ENCODE measurements around the gene KANSL2.
"Not testable (repeated sequence)": the region's sequence is repeated elsewhere in the genome, so short reads cannot be mapped to it uniquely, and the experiment has no call there.

KANSL2 gene

GRCh38 chr12:48681710-48682532 lies at the start of gene KANSL2:
TSS of gene KANSL2 (minus strand) at chr12:48682238. CDS start at chr12:48681632, 606 bp downstream.
- DNase-seq (ENCODE audit: low read depth in 2 of 3, low spot score in 1 of 3) = peak; percentile 96 to 97 (median 97)

DNA sequence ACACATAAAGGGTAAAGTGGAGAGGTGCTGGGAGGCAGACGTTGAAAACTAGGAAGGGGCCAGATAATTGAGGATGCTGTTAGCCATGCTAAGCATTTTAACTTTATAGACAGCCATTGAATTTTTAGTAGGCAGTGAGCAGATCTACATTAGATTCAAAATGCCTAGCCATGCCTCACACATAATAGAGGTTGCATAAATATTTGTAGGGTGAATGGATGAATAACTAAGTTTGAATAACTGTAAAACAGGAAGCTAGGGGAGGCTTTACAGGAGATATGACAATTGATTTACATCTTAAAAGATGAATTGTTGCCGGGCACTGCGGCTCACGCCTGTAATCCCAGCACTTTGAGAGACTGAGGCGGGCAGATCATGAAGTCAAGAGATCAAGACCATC lies 46.8 kb upstream of the KANSL2 start:
- no peak for DNase-seq (ENCODE audit: low read depth in 2 of 3, low spot score in 1 of 3)

GRCh38 chr12:48720737-48721136 lies 38.7 kb upstream of the KANSL2 start:
- not testable (repeated sequence) for DNase-seq (ENCODE audit: low read depth in 2 of 3, low spot score in 1 of 3)

GRCh38 chr12:48720171-48720570 lies 38.1 kb upstream of the KANSL2 start:
- not testable (repeated sequence) for DNase-seq (ENCODE audit: low read depth in 2 of 3, low spot score in 1 of 3)

DNA sequence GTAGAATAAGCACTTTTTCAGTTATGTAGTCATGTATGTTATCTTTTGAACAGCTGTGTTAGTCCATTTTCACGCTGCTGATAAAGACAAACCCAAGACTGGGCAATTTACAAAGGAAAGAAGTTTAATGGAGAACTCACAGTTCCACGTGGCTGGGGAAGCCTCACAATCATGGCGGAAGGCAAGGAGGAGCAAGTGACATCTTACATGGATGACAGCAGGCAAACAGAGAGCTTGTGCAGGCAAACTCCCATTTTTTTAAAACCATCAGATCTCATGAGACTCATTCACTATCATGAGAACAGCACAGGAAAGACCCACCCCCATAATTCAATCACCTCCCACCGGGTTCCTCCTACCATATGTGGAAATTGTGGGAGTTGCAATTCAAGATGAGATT lies 37.0 kb upstream of the KANSL2 start:
- not testable (repeated sequence) for DNase-seq (ENCODE audit: low read depth in 2 of 3, low spot score in 1 of 3)

- peak in 1 of 3 donors; percentile 7 for DNase-seq (ENCODE audit: low read depth in 2 of 3, low spot score in 1 of 3)
Measured at GRCh38 chr12:48717252-48717695, 35.2 kb upstream of the KANSL2 start.

GRCh38 chr12:48716493-48717251 lies 34.6 kb upstream of the KANSL2 start, which contains the start of gene CCNT1:
TSS of gene CCNT1 (minus strand) at chr12:48716707. CDS start at chr12:48716675, 32 bp downstream.
- DNase-seq (ENCODE audit: low read depth in 2 of 3, low spot score in 1 of 3) = peak; percentile 98 to 99 (median 99)

DNA sequence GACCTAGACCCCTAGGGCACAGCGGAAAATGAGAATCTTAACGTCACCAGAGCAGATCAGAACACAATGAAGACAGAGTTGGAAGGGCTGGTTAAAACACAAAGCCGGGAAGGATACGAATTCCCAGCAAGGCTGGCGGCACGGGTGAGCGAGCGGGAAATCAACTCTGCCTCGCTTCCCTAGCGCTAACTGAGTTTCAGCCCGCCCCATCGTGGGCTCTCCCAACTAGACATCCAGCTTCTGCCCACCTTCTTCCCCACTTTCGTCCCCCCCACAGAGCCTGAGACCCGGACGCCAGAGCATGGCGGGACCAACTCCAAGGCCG lies 34.1 kb upstream of the KANSL2 start:
- DNase-seq (ENCODE audit: low read depth in 2 of 3, low spot score in 1 of 3) = no peak

DNA sequence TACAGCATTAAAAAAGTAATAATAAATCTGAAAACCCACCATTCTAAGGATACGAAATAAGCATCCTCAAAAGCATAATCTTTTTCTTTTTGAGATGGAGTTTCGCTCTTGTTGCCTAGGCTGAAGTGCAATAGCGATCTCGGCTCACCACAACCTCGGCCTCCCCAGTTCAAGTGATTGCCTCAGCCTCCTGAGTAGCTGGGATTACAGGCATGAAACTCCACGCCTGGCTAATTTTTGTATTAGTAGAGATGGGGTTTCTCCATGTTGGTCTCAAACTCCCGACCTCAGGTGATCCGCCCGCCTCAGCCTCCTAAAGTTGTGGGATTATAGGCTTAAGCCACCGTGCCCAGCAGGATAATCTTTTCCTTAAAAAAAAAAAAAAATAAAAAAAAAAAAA lies 30.2 kb upstream of the KANSL2 start:
- DNase-seq (ENCODE audit: low read depth in 2 of 3, low spot score in 1 of 3) = no peak

DNA sequence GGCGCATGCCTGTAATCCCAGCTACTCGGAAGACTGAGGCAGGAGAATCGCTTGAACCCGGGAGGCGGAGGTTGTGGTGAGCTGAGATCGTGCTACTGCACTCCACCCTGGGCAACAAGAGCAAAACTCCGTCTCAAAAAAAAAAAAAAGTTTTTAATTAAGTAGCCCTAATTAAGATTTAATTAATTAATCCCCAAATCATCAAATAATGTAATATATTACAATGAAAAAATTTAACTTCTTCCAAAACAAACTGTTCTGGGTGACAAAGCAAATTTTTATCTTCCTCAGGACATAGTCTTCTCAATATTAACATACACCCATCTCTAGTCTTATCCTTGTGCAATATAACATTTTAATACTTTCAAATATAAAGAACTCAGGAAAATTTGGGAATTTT lies 16.8 kb upstream of the KANSL2 start:
- not testable (repeated sequence) for DNase-seq (ENCODE audit: low read depth in 2 of 3, low spot score in 1 of 3)

- no peak for DNase-seq (ENCODE audit: low read depth in 2 of 3, low spot score in 1 of 3)
Measured at GRCh38 chr12:48696626-48697025, 14.6 kb upstream of the KANSL2 start.

GRCh38 chr12:48695859-48696258 lies 13.8 kb upstream of the KANSL2 start:
- DNase-seq (ENCODE audit: low read depth in 2 of 3, low spot score in 1 of 3) = no peak

- no peak for DNase-seq (ENCODE audit: low read depth in 2 of 3, low spot score in 1 of 3)
Measured at GRCh38 chr12:48694038-48694437, 12.0 kb upstream of the KANSL2 start.

DNA sequence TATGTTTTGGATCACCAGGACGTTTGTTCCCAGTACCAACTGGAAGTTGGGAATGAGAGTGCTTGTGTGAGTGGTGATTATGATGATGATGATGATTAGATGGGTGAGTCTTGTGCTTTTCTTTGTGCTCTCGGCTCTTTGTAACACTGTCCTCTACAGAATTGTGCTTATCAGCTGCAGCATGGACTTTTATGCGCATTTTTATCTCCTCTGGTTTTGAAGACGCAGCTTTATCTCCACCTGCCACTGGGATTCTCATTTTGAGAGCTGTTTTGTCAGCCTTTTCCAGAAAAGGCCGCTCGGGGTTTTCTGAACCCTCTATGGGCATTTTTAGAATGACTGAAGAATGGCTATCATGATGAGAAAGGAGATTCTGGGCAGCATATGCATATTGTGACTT lies 11.5 kb upstream of the KANSL2 start:
- no peak for DNase-seq (ENCODE audit: low read depth in 2 of 3, low spot score in 1 of 3)

GRCh38 chr12:48691826-48692487 lies 9.9 kb upstream of the KANSL2 start:
- no peak for DNase-seq (ENCODE audit: low read depth in 2 of 3, low spot score in 1 of 3)

GRCh38 chr12:48690990-48691389 lies 9.0 kb upstream of the KANSL2 start:
- no peak for DNase-seq (ENCODE audit: low read depth in 2 of 3, low spot score in 1 of 3)

DNA sequence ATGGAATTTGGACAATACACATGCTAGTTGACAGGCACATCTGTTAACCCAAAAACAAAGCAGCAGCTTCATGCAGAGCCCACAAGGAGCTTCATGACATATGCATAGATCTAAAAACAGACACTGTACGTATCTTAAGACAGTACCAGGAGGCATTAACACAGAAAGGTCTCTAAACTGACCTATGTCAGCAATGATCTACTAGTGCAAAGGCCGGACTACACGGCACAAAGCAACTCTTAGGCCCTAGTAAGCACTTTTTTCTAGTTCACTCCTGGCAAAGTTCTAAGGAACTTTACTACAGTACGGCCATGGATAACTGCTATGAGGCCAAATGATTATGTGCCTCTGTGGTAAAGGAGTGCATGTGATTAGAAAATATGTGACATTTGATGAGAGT lies 8.4 kb upstream of the KANSL2 start:
- no peak for DNase-seq (ENCODE audit: low read depth in 2 of 3, low spot score in 1 of 3)

GRCh38 chr12:48688836-48689235 lies 6.8 kb upstream of the KANSL2 start:
- DNase-seq (ENCODE audit: low read depth in 2 of 3, low spot score in 1 of 3) = no peak

- DNase-seq (ENCODE audit: low read depth in 2 of 3, low spot score in 1 of 3) = no peak
Measured at GRCh38 chr12:48687592-48687991, 5.6 kb upstream of the KANSL2 start.

DNA sequence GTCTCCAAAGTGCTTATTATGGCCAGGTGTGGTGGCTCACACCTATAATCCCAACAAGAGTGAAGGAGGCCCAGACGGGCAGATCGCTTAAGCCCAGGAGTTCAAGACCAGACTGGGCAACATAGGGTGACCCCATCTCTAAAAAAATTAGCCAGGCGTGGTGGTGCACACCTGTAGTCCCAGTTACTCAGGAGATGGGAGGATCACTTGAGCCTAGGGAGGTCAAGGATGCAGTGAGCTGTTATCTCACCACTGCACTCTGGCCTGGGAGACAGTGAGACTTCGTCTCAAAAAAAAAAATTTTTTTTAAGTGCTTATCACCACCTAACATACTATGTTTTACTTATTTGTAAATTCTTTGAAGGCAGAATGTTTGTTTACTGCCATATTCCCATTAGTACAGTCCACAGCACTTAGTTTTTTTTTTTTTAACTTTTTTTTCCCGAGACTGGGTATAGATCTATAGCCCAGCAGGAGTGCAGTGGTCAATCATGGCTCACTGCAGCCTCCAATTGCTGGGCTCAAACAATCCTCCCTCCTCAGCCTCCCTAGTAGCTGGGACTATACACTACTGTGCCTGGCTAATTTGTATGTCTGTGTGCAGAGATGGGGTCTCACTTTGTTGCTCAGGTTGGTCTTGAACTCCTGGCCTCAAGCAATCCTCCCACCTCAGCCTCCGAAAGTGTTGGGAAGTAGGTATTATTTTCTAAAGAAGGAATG lies 4.7 kb upstream of the KANSL2 start:
- DNase-seq (ENCODE audit: low read depth in 2 of 3, low spot score in 1 of 3) = no peak

DNA sequence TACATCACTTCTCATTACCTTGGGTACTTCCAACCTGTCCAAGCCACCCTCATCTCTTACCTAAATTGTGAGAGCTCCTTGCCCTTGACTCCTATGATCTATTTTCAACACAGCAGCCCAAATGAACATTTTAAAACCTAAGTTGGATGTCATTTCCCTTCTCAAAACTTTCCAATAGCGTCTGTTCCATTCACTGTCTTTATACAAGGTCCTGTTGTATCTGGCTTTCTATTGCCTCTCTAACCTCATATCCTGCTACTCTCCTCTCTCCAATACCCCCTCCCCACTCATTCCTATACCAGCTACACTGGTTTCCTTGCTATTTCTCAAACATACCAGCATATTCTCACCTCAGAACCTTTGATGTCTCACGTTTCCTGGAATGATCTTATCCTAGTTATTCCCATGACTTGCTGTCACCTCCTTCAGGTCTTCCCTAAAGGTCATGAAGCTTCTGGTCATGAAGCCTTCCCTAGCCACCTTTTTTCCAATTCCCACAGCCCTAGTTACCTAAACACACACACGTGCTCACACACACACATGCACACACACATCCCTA lies 4.1 kb upstream of the KANSL2 start:
- DNase-seq (ENCODE audit: low read depth in 2 of 3, low spot score in 1 of 3) = no peak

All from stimulated activated CD4-positive, alpha-beta T cell treated with anti-CD3 and anti-CD28 coated beads, Interleukin-12 subunit alpha, Interleukin-12 subunit beta, amount 100 ng/mL, for 48 hours (primary cell).